Measurements from ENCODE around the gene COL27A1.

- TF ChIP-seq CTCF (IDR thresholded peaks at IDR 0.05), result no peak
- TF ChIP-seq POLR2A (IDR thresholded peaks at IDR 0.05), result no peak
Observed at GRCh38 chr9:114180696-114181606, 25.6 kb downstream of the COL27A1 start.

Measured in testis (tissue), 2 donors.